Neuronal stem cell (in vitro differentiated cells): ENCODE results near the gene TMEM72.
"Not testable (repeated sequence)": the region's sequence is repeated elsewhere in the genome, so short reads cannot be mapped to it uniquely, and the experiment has no call there.

Experiments used
- DNase-seq: peaks from one replicate; pipeline ENCODE4 v3.0.0-alpha.2; 2013; ENCODE audit warnings: low spot score
- H2AFZ ChIP-seq: one replicate; pipeline ENCODE4 v1.6.1; 2013; ENCODE audit warnings: mild to moderate bottlenecking, low read length, inconsistent platforms
- H2AK5ac ChIP-seq: 2 replicates; pipeline ENCODE4 v1.6.1; 2013; ENCODE audit warnings: low read depth, mild to moderate bottlenecking, inconsistent platforms, low read length, moderate library complexity, mixed read lengths
- H2BK120ac ChIP-seq: 2 replicates; pipeline ENCODE4 v1.6.1; 2013; ENCODE audit warnings: low read depth, mild to moderate bottlenecking, inconsistent platforms, low read length, moderate library complexity, mixed read lengths
- H2BK12ac ChIP-seq: one replicate; pipeline ENCODE4 v1.6.1; 2013; ENCODE audit warnings: low read length, inconsistent platforms
- H2BK15ac ChIP-seq: 2 replicates; pipeline ENCODE4 v1.6.1; 2013; ENCODE audit warnings: mild to moderate bottlenecking, low read length, inconsistent platforms, mixed read lengths
- H2BK5ac ChIP-seq: one replicate; pipeline ENCODE4 v1.6.1; 2013; ENCODE audit warnings: inconsistent platforms, mild to moderate bottlenecking, low read length, moderate library complexity
- H3K14ac ChIP-seq: one replicate; pipeline ENCODE4 v1.6.1; 2013; ENCODE audit warnings: low read length, inconsistent platforms
- H3K18ac ChIP-seq: 2 replicates; pipeline ENCODE4 v1.6.1; 2013; ENCODE audit warnings: low read length, inconsistent platforms
- H3K23ac ChIP-seq: 2 replicates; pipeline ENCODE4 v1.6.1; 2013; ENCODE audit warnings: low read depth, mild to moderate bottlenecking, mixed read lengths, low read length, inconsistent platforms; ENCODE audit not compliant: poor library complexity
- H3K27ac ChIP-seq: replicated peaks from 3 replicates; pipeline ENCODE4 v1.5.1; 2013; ENCODE audit warnings: low read length, inconsistent platforms
- H3K27me3 ChIP-seq, 3 experiments: 2 replicates each; pipeline ENCODE4 v1.6.1; 2013; ENCODE audit warnings: low read length in 3 of 3, mild to moderate bottlenecking in 2 of 3, inconsistent platforms in 1 of 3, low read depth in 1 of 3, mixed read lengths in 1 of 3, moderate library complexity in 1 of 3; ENCODE audit not compliant: control insufficient read depth in 3 of 3, insufficient read depth in 3 of 3
- H3K36me3 ChIP-seq, 2 donors: replicated peaks in 1 of 2; 2 replicates each; pipeline ENCODE4 v1.6.1; 2013; ENCODE audit warnings: low read length in 2 of 2; ENCODE audit not compliant: control insufficient read depth in 2 of 2, insufficient read depth in 2 of 2
- H3K4ac ChIP-seq: 2 replicates; pipeline ENCODE4 v1.6.1; 2013; ENCODE audit warnings: inconsistent platforms, mild to moderate bottlenecking, low read length, moderate library complexity
- H3K4me1 ChIP-seq, 2 donors: 1 replicate in 1 of 2; 2 replicates in 1 of 2; pipeline ENCODE4 v1.6.1; 2013; ENCODE audit warnings: low read length in 2 of 2, low read depth in 1 of 2; ENCODE audit not compliant: control insufficient read depth in 2 of 2, insufficient read depth in 1 of 2
- H3K4me2 ChIP-seq: one replicate; pipeline ENCODE4 v1.6.1; 2013; ENCODE audit warnings: mild to moderate bottlenecking, low read length, inconsistent platforms; ENCODE audit not compliant: insufficient read depth, poor library complexity, severe bottlenecking
- H3K4me3 ChIP-seq, 2 donors: 2 replicates each; pipeline ENCODE4 v1.5.1; 2013; ENCODE audit warnings: low read length in 2 of 2, mild to moderate bottlenecking in 2 of 2, inconsistent platforms in 1 of 2, moderate library complexity in 1 of 2
- H3K79me1 ChIP-seq: one replicate; pipeline ENCODE4 v1.6.1; 2013; ENCODE audit warnings: low read depth, mild to moderate bottlenecking, inconsistent platforms, low read length, moderate library complexity
- H3K9ac ChIP-seq: one replicate; pipeline ENCODE4 v1.6.1; 2013; ENCODE audit warnings: mild to moderate bottlenecking, low read depth, low read length, inconsistent platforms; ENCODE audit not compliant: poor library complexity
- H3K9me3 ChIP-seq, 2 donors: replicated peaks in 1 of 2; 2 replicates each; pipeline versions ENCODE3 to v1.6.1; 2013; ENCODE audit warnings: low read length in 2 of 2, mild to moderate bottlenecking in 2 of 2, inconsistent platforms in 1 of 2, low read depth in 1 of 2, mixed read lengths in 1 of 2, moderate library complexity in 1 of 2; ENCODE audit not compliant: control insufficient read depth in 2 of 2, insufficient read depth in 1 of 2
- H4K8ac ChIP-seq: one replicate; pipeline ENCODE4 v1.6.1; 2013; ENCODE audit warnings: low read depth, mild to moderate bottlenecking, inconsistent platforms, low read length, moderate library complexity
- H4K91ac ChIP-seq: one replicate; pipeline ENCODE4 v1.6.1; 2013; ENCODE audit warnings: low read length, low read depth, mild to moderate bottlenecking, inconsistent platforms; ENCODE audit not compliant: poor library complexity
- WGBS, 2 donors: extraction: QIAGEN DNeasy Blood & Tissue Kit; methylation state at CpG; one replicate each; pipeline ENCODE4 v1.1.7; 2013; ENCODE audit warnings: missing lambda C conversion rate in 2 of 2, mixed read lengths in 1 of 2; ENCODE audit not compliant: insufficient read length in 2 of 2, insufficient replicate concordance in 1 of 2; ENCODE audit errors: extremely low coverage in 2 of 2; 5-methylcytosine and 5-hydroxymethylcytosine counted together

The TMEM72 gene

DNA sequence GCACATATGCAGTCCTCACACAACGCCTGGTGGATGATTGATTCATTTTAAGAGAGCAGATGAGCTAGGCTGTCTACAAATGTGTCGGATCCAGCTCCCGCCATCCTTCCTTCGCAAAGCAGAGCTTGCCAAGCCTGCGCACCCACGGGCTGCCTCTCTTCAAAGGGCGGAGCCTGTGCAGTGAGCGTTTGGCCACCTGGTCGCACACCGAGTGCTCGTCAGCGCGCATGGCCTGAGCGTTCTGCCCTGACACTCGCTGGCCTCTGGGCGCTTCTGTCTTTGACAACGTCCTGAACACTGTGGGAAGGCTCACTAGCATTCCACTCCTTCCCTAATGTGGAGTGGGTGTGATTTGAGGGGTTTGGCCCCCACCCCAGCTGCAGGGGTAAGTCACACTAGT lies 47.1 kb upstream of the TMEM72 start:
- peak overlapping the region; percentile 24 to 49 for H3K4me3 ChIP-seq
- peaks cover 0 to 5% of the 10 kb centered on the region in 2 donors for H3K9me3 ChIP-seq
- H2BK12ac ChIP-seq, result no peak overlapping the region
- H3K4me2 ChIP-seq, result peak overlapping the region; percentile 89
- peak overlapping the region; percentile 76 for H3K18ac ChIP-seq
- no peak overlapping the region for H4K91ac ChIP-seq
- no peak overlapping the region for H4K8ac ChIP-seq
- H2AFZ ChIP-seq, result peak overlapping the region; percentile 94
- H3K36me3 ChIP-seq, result no peaks in the 10 kb centered on the region
- H2BK5ac ChIP-seq, result no peak overlapping the region
- no peak overlapping the region for H3K23ac ChIP-seq
- DNase-seq, result peak; percentile 31
- peak overlapping the region; percentile 92 for H3K9ac ChIP-seq
- H3K14ac ChIP-seq, result no peak overlapping the region
- H2BK120ac ChIP-seq, result no peak overlapping the region
- H3K79me1 ChIP-seq, result no peaks in the 10 kb centered on the region
- H3K27me3 ChIP-seq, result peaks cover 0 to 37% (median 11%) of the 10 kb centered on the region in 3 experiments
- peak overlapping the region; percentile 22 for H2BK15ac ChIP-seq
- no CpG with 5 or more reads among the region's 17 CpGs for WGBS, 2 donors
- H3K27ac ChIP-seq, result no peak overlapping the region
- H3K4me1 ChIP-seq, result peaks cover 0 to 16% of the 10 kb centered on the region in 2 donors
- H2AK5ac ChIP-seq, result no peak overlapping the region
- H3K4ac ChIP-seq, result no peak overlapping the region

DNA sequence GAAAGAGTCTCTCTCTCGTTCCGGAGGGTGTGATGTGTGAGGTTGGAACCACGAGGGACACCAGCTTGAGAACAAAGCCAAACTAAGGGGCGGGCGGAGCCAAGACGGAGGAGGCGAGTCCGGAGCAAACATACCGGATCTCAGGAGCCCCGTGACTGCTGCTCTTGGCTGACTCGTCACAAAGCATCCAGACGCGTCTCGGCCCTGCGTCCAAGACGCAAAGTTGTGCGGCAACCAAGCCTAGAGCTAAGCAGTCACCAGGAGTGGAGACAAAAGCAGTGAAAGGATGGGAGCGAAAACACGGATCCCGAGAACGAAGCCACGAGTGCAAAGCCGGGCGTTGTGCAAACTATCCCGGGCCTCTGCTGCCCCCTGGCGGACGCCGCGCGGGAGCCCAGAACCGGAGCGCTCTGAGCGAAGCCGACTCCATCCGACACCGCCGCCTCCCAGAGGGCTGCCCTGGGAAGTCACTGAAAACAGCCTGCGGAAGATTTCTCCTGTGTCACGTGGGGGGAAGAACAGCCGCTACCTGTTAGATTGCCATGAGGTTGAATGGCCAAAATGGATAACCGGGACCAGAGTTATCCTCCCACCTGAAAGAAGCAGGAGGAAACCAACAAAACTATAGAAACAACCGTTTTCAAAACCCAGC lies 46.4 kb upstream of the TMEM72 start:
- Histone ChIP-seq H3K9ac (peak overlapping the region; percentile 92), H2BK12ac (peak overlapping the region; percentile 98), H3K4me2 (peak overlapping the region; percentile 89), H3K9me3 (peaks cover 0 to 5% of the 10 kb centered on the region in 2 donors), H3K79me1 (no peaks in the 10 kb centered on the region), H3K4ac (no peak overlapping the region), H4K91ac (no peak overlapping the region), H2BK5ac (peak overlapping the region; percentile 68), H3K18ac (peak overlapping the region; percentile 99), H3K27me3 (peaks cover 0 to 35% (median 11%) of the 10 kb centered on the region in 3 experiments), H2AFZ (peak overlapping the region; percentile 94), H3K4me3 (peak overlapping the region; percentile 49 to 82), H3K36me3 (no peaks in the 10 kb centered on the region), H3K23ac (no peak overlapping the region), H3K27ac (peak overlapping the region; percentile 51), H2AK5ac (peak overlapping the region; percentile 98), H4K8ac (no peak overlapping the region), H2BK15ac (peak overlapping the region; percentile 93), H2BK120ac (peak overlapping the region; percentile 22), H3K4me1 (peaks cover 0 to 16% of the 10 kb centered on the region in 2 donors), H3K14ac (no peak overlapping the region)
- DNase-seq, result peak; percentile 86
- WGBS, 2 donors, result no CpG with 5 or more reads among the region's 42 CpGs

DNA sequence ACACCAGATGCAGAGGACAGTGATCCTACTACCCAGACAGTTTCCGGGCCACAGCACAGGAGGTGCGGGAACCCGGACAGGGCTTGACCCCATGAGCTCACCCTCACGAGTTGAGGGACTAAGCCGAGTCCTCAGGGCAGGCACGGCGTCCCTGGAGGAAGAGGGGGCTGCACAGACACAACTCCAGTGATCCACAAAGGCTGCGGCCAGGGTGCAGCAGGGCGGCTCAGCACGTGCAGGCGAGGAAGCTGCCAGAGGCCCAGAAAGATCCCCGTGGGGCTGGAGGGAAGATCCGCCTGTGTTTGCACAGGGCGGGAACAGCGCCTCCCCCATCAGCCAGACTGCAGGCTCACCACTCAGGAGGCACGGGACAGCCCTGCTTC lies 45.9 kb upstream of the TMEM72 start:
- Histone ChIP-seq H3K9ac (peak overlapping the region; percentile 50), H3K36me3 (no peaks in the 10 kb centered on the region), H2BK5ac (peak overlapping the region; percentile 68), H3K18ac (peak overlapping the region; percentile 95), H2AFZ (peak overlapping the region; percentile 94), H3K27me3 (peaks cover 0 to 39% (median 11%) of the 10 kb centered on the region in 3 experiments), H2BK15ac (peak overlapping the region; percentile 93), H2BK120ac (no peak overlapping the region), H2BK12ac (peak overlapping the region; percentile 98), H3K14ac (no peak overlapping the region), H3K9me3 (peaks cover 0 to 5% of the 10 kb centered on the region in 2 donors), H4K8ac (peak overlapping the region; percentile 49), H3K4me1 (peaks cover 0 to 16% of the 10 kb centered on the region in 2 donors), H3K27ac (no peak overlapping the region), H3K79me1 (no peaks in the 10 kb centered on the region), H3K23ac (peak overlapping the region; percentile 94), H2AK5ac (peak overlapping the region; percentile 98), H4K91ac (no peak overlapping the region), H3K4me2 (no peak overlapping the region), H3K4me3 (peak overlapping the region in 1 of 2 donors; percentile 5), H3K4ac (peak overlapping the region; percentile 87)
- no CpG with 5 or more reads among the region's 16 CpGs for WGBS, 2 donors
- no peak for DNase-seq

DNA sequence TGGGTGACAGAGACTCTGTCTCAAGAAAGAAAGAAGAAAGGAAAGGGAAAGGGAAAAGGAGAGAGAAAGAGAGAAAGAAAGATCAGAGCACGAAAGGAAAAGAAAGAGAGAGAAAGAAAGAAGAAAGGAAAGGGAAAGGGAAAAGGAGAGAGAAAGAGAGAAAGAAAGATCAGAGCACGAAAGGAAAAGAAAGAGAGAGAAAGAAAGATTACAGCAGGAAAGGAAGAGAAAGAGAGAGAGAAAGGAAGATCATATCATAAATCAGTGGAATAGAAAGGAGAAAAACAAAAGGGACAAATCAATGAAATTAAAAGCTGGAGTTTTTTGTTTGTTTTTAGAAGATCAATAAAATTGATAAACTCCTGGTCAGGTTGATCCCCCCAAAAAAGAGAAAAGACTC lies 44.8 kb upstream of the TMEM72 start:
- H4K8ac ChIP-seq, H3K4ac ChIP-seq, H3K27ac ChIP-seq, H2AFZ ChIP-seq, H3K14ac ChIP-seq, H3K18ac ChIP-seq, H4K91ac ChIP-seq, H3K79me1 ChIP-seq, H3K4me3 ChIP-seq, H2BK120ac ChIP-seq, H3K23ac ChIP-seq, H2BK5ac ChIP-seq, H3K9me3 ChIP-seq, H3K36me3 ChIP-seq, H2AK5ac ChIP-seq, H2BK12ac ChIP-seq, H3K9ac ChIP-seq, H3K4me2 ChIP-seq, DNase-seq, H2BK15ac ChIP-seq: not testable (repeated sequence)
- peaks cover 0 to 38% (median 11%) of the 10 kb centered on the region in 3 experiments for H3K27me3 ChIP-seq
- WGBS, 2 donors, result no CpG with 5 or more reads among the region's 2 CpGs
- peaks cover 0 to 16% of the 10 kb centered on the region in 2 donors for H3K4me1 ChIP-seq
